Anterior cingulate cortex (tissue), 58 donors: Measurements from ENCODE around the gene CFAP54.

Source experiments
- DNase-seq, 58 donors: peaks; one replicate each; lab custom pipeline; 2025; lab: John Stamatoyannopoulos, UW

Gene CFAP54

GRCh38 chr12:96880220-96880619, 390.8 kb downstream of the CFAP54 start:
- no peak for DNase-seq

GRCh38 chr12:96881608-96882007, 392.2 kb downstream of the CFAP54 start:
- DNase-seq, result no peak

- DNase-seq, result no peak
Observed at GRCh38 chr12:96882862-96883261, 393.5 kb downstream of the CFAP54 start.

GRCh38 chr12:96883571-96883970, 394.2 kb downstream of the CFAP54 start:
- DNase-seq, result no peak

GRCh38 chr12:96886998-96887677, 397.8 kb downstream of the CFAP54 start:
- DNase-seq, result peak in 42 of 58 donors; percentile 0 to 58 (median 19)

- no peak for DNase-seq
Observed at GRCh38 chr12:96889273-96889933, 400.0 kb downstream of the CFAP54 start.

- no peak for DNase-seq
Observed at GRCh38 chr12:96890331-96890730, 401.0 kb downstream of the CFAP54 start.

GRCh38 chr12:96892104-96892503, 402.7 kb downstream of the CFAP54 start:
- DNase-seq, result no peak

- no peak for DNase-seq
Observed at GRCh38 chr12:96897421-96897820, 408.0 kb downstream of the CFAP54 start.

GRCh38 chr12:96901175-96901574, 411.8 kb downstream of the CFAP54 start:
- no peak for DNase-seq

GRCh38 chr12:96902076-96902475, 412.7 kb downstream of the CFAP54 start:
- no peak for DNase-seq

- no peak for DNase-seq
Observed at GRCh38 chr12:96906498-96906848, 417.1 kb downstream of the CFAP54 start.

- DNase-seq, result peak in 57 of 58 donors; percentile 4 to 88 (median 66)
Observed at GRCh38 chr12:96906849-96907670, 417.7 kb downstream of the CFAP54 start, which contains the start of gene NEDD1. Gene NEDD1 (plus strand): TSS chr12:96907257. CDS start chr12:96909760, 2,503 bp downstream.

- DNase-seq, result peak in 10 of 58 donors; percentile 1 to 40 (median 10)
Observed at GRCh38 chr12:96907671-96908422, 418.5 kb downstream of the CFAP54 start.

- DNase-seq, result no peak
Observed at GRCh38 chr12:96908423-96908675, 419.0 kb downstream of the CFAP54 start.

- DNase-seq, result no peak
Observed at GRCh38 chr12:96912261-96912660, 422.9 kb downstream of the CFAP54 start.

GRCh38 chr12:96912943-96913342, 423.6 kb downstream of the CFAP54 start:
- DNase-seq, result no peak

GRCh38 chr12:96919510-96920210, 430.3 kb downstream of the CFAP54 start:
- no peak for DNase-seq
